Measurements from ENCODE around the gene FAM168B. TPM values are rescaled to one million over a fixed set of nuclear protein-coding genes. Genes with fewer than 3 reads are reported as not detected.
"Not testable (repeated sequence)": the region's sequence is repeated elsewhere in the genome, so short reads cannot be mapped to it uniquely, and the experiment has no call there.

The FAM168B gene
- polyA plus RNA-seq, 4 donors, result 117 to 134 (median 126) TPM

GRCh38 chr2:131104487-131105155 lies 11.4 kb upstream of the FAM168B start:
- peak in 1 of 4 donors; percentile 75 for DNase-seq (ENCODE audit: low read depth in 4 of 4, low spot score in 3 of 4)

GRCh38 chr2:131103165-131103564 lies 9.9 kb upstream of the FAM168B start:
- DNase-seq (ENCODE audit: low read depth in 4 of 4, low spot score in 3 of 4), result no peak

GRCh38 chr2:131094463-131095281 lies 1.4 kb upstream of the FAM168B start:
- no peak for DNase-seq (ENCODE audit: low read depth in 4 of 4, low spot score in 3 of 4)

- no peak for DNase-seq (ENCODE audit: low read depth in 4 of 4, low spot score in 3 of 4)
Observed at GRCh38 chr2:131093696-131094462, 619 bp upstream of the FAM168B start.

GRCh38 chr2:131092458-131093005 lies 728 bp downstream of the FAM168B start:
- peak in 1 of 4 donors; percentile 21 for DNase-seq (ENCODE audit: low read depth in 4 of 4, low spot score in 3 of 4)

GRCh38 chr2:131085646-131086045 lies 7.6 kb downstream of the FAM168B start:
- no peak for DNase-seq (ENCODE audit: low read depth in 4 of 4, low spot score in 3 of 4)

GRCh38 chr2:131081190-131081589 lies 12.1 kb downstream of the FAM168B start:
- DNase-seq (ENCODE audit: low read depth in 4 of 4, low spot score in 3 of 4), result no peak

- DNase-seq (ENCODE audit: low read depth in 4 of 4, low spot score in 3 of 4), result not testable (repeated sequence)
Observed at GRCh38 chr2:131079931-131080330, 13.3 kb downstream of the FAM168B start.

- no peak for DNase-seq (ENCODE audit: low read depth in 4 of 4, low spot score in 3 of 4)
Observed at GRCh38 chr2:131077966-131078365, 15.3 kb downstream of the FAM168B start.

GRCh38 chr2:131077182-131077846 lies 15.9 kb downstream of the FAM168B start:
- DNase-seq (ENCODE audit: low read depth in 4 of 4, low spot score in 3 of 4), result no peak

GRCh38 chr2:131076707-131077106 lies 16.6 kb downstream of the FAM168B start:
- no peak for DNase-seq (ENCODE audit: low read depth in 4 of 4, low spot score in 3 of 4)

GRCh38 chr2:131075578-131075977 lies 17.7 kb downstream of the FAM168B start:
- not testable (repeated sequence) for DNase-seq (ENCODE audit: low read depth in 4 of 4, low spot score in 3 of 4)

GRCh38 chr2:131068172-131068571 lies 25.1 kb downstream of the FAM168B start:
- DNase-seq (ENCODE audit: low read depth in 4 of 4, low spot score in 3 of 4), result not testable (repeated sequence)

GRCh38 chr2:131067465-131068125 lies 25.7 kb downstream of the FAM168B start:
- no peak for DNase-seq (ENCODE audit: low read depth in 4 of 4, low spot score in 3 of 4)

GRCh38 chr2:131064589-131065512 lies 28.4 kb downstream of the FAM168B start:
- no peak for DNase-seq (ENCODE audit: low read depth in 4 of 4, low spot score in 3 of 4)

GRCh38 chr2:131063501-131064283 lies 29.6 kb downstream of the FAM168B start:
- DNase-seq (ENCODE audit: low read depth in 4 of 4, low spot score in 3 of 4), result no peak

GRCh38 chr2:131058920-131059319 lies 34.3 kb downstream of the FAM168B start:
- no peak for DNase-seq (ENCODE audit: low read depth in 4 of 4, low spot score in 3 of 4)

Measured in right renal pelvis (tissue), 4 donors.